Activated CD8-positive, alpha-beta memory T cell treated with anti-CD3 and anti-CD28 coated beads, Interleukin-2, amount 10 ng/mL, durations not matched to agents 7 days and 5 days (primary cell): ENCODE results near the gene EPHB6. TPM values are rescaled to one million over a fixed set of nuclear protein-coding genes. Genes with fewer than 3 reads are reported as not detected.

Experiments
- ATAC-seq: fragments of 150-1000 bp; cut with Tn5 transposase; one replicate; pipeline ENCODE4 v1.10.0; 2021; ENCODE audit warnings: moderate library complexity
- CTCF ChIA-PET: fragments of 350-600 bp; sonication (Branson Sonifier 250); formaldehyde crosslinking; loops from one replicate; lab custom pipeline; 2021; ENCODE audit warnings: antibody characterized with exemption; lab: Charles Lee
- DNase-seq: peaks from one replicate; pipeline ENCODE4 v3.0.0-alpha.2; 2020
- H3K27ac Mint-ChIP-seq: one replicate; pipeline ENCODE4 v1.8.0; 2021; ENCODE audit warnings: mild to moderate bottlenecking, mixed read lengths
- H3K27me3 Mint-ChIP-seq: one replicate; pipeline ENCODE4 v1.8.0; 2021; ENCODE audit warnings: mixed read lengths
- H3K36me3 Mint-ChIP-seq: one replicate; pipeline ENCODE4 v1.8.0; 2021; ENCODE audit warnings: mild to moderate bottlenecking, mixed read lengths
- H3K4me1 Mint-ChIP-seq: one replicate; pipeline ENCODE4 v1.8.0; 2021; ENCODE audit warnings: mixed read lengths
- H3K4me3 Mint-ChIP-seq: one replicate; pipeline ENCODE4 v1.8.0; 2021; ENCODE audit warnings: mild to moderate bottlenecking, moderate library complexity, mixed read lengths
- H3K9me3 Mint-ChIP-seq: one replicate; pipeline ENCODE4 v1.8.0; 2022; ENCODE audit warnings: low read depth, mixed read lengths
- total RNA-seq, 2 experiments: library from RNA; stranded (reverse); gene quantifications; one replicate each; pipeline ENCODE4 v1.2.3, GENCODE V29; 2021

Gene EPHB6
- total RNA-seq, 2 experiments from 2014 or later: 5.1 to 7.5 TPM

DNA sequence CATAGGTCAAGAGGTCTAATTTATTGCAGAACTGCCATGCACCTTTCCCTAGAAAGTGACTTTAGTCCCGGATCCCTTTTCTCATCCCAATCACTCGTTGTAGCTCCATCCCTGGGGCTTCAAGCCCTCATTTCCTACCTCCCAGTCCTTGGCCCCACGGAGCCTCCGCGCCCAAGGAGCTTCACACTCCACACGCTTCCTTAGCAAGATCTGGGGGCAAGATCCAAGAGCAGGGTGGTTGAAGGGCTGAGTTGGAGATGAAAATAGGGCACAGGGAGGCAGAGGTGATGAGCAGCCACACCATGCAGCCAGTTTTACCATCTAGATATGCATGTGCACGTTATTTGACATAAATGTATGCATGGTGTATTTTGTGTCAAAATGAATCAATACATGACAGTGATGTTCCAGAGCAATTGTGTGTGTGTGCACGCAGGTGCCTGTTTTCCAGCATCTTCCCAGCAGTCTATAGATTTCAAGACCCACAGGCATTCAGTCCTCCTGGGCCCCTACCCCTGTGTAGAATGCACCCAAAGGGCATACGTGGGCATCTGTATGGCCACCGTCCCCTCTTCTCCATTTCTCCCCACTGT lies 36.7 kb downstream of the EPHB6 start:
- no peak overlapping the region for H3K27ac Mint-ChIP-seq
- CTCF ChIA-PET: no interaction called here

DNA sequence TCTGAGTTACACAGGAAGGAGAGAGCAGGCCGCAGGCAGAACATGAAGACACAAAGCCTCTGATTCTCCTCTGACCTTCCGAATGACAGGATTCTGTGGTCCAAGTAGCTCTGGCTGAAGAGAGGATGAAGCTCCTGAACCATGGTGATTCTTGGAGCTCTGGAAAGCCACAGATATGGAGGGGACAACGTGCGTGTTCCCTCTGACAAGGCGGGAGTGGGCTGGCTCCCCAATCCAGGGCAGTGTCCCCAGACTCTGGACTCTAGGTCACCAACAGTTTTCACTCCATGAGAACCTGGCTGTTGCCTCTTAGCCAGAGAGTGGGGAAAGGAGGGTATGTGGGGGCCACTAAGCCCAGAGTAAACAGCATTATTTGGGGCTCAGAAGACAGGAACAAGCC lies 38.1 kb downstream of the EPHB6 start:
- Mint-ChIP-seq H3K4me3 (no peak overlapping the region), H3K4me1 (no peaks in the 10 kb centered on the region), H3K27ac (no peak overlapping the region), H3K9me3 (peaks cover 4% of the 10 kb centered on the region), H3K36me3 (no peaks in the 10 kb centered on the region), H3K27me3 (no peaks in the 10 kb centered on the region)
- ATAC-seq (no peak), DNase-seq (peak; percentile 21)
- CTCF ChIA-PET: no interaction called here

More for the DNA sequence above, 36.7 kb downstream of the EPHB6 start:
- DNase-seq: peak; percentile 29
- Mint-ChIP-seq H3K9me3 (peaks cover 4% of the 10 kb centered on the region), H3K4me1 (no peaks in the 10 kb centered on the region), H3K36me3 (no peaks in the 10 kb centered on the region), H3K4me3 (no peak overlapping the region), H3K27me3 (no peaks in the 10 kb centered on the region)
- ATAC-seq: no peak

DNA sequence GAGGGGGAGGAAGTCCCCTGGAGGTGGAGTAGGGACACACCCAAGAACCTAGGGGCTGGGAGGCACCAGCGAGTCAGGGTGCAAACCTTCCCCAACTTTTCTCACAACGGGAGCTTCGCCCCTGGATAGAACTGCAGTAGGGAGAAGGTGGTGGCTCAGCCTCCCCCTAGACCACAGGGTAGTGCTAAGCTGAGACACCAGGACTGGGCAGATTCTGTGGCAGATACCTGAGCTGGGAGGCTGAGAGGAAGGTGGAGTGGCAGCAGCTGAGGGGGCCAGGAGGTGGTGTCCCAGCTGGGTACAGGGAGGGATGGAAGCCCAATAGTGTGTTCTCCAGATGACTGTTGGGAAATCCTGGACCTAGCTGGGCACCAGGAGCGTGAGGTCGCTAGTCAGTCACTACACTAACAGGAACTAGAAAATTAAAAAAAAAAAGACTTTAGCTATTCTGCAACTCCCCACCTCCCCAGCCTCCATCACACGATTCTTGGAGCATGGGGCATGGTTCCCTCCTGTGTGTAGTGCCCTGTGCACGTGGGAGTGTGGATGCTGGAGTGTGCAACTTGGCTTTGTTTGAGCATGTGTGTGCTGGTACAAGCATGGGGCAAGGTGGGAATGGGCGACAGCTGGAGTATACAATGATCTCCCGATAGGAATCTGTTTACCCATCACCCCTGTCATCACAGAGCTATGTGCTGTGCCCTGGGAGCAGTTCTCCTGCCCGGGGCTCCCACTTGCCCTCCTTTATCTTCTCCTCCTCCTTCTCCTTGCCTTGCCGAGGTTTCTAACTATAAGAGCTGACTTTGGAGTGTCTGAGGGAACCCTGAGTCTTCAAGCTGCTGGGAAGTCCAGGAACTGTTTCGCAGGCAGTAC lies 39.5 kb downstream of the EPHB6 start:
- Mint-ChIP-seq H3K9me3 (peaks cover 4% of the 10 kb centered on the region), H3K4me1 (no peaks in the 10 kb centered on the region), H3K4me3 (no peak overlapping the region), H3K36me3 (no peaks in the 10 kb centered on the region), H3K27ac (no peak overlapping the region), H3K27me3 (peaks cover 5% of the 10 kb centered on the region)
- DNase-seq (peak; percentile 38), ATAC-seq (no peak)
- CTCF ChIA-PET: interaction anchor here (1.0 kb wide), 1 partner anchor 14 kb away, joined by 3 read pairs; no protein-coding TSS in a partner anchor

DNA sequence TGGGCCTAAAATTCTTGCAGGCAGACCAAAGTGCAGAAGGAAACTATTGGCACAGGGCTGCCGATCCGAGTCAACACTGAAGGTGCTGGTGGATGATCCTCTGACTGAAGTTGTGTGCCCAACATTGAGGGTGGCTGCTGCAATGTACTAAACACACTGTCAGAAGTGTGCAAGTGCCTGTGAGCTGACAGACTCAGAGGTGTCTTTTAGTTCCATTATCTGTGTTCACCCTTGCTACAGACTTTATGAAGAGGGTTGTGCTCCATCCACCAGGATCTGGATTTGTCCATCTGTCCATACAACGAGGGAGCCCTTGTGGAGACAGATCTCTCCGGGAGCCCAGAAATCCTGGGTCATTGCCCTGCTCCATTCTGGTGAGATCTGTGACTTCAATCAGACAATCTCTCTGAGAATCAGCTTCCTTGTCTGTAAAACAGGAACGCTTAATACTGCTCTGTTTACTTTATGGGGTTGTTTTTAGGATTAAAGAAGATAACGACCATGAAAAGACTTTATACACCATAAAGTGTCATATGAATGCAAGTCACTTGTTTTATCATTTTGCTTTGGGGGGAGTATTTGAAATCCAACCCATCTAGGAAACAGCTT lies 40.2 kb downstream of the EPHB6 start:
- Mint-ChIP-seq H3K27ac (no peak overlapping the region), H3K4me3 (no peak overlapping the region)

DNA sequence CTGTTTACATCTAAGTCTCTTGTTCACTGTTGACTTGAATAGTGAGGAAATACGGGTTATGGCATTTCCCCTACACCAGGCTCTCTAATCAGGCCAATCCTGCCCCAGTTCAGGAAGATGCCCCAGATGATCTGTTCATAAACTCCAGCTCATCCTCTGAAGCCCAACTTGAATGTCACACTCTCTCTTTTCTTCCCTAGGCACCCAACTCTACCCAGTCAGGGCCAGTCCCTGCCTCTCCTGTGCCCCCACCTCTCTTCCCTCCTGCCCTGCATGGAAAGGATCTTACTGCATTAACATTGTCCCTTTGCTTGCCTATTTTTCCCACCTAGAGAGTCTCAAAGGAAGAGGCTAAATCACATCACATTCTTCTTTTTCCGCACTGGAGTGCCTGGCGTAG lies 41.3 kb downstream of the EPHB6 start:
- H3K27ac Mint-ChIP-seq: no peak overlapping the region
- no peak overlapping the region for H3K4me3 Mint-ChIP-seq
- DNase-seq (no peak), ATAC-seq (no peak)
- no peaks in the 10 kb centered on the region for H3K9me3 Mint-ChIP-seq
- peaks cover 5% of the 10 kb centered on the region for H3K27me3 Mint-ChIP-seq
- no peaks in the 10 kb centered on the region for H3K36me3 Mint-ChIP-seq
- no peaks in the 10 kb centered on the region for H3K4me1 Mint-ChIP-seq
- CTCF ChIA-PET: interaction anchor here (1.3 kb wide), 1 partner anchor 15 kb away, joined by 3 read pairs; no protein-coding TSS in a partner anchor

More for the DNA sequence above, 40.2 kb downstream of the EPHB6 start:
- Mint-ChIP-seq H3K27me3 (peaks cover 5% of the 10 kb centered on the region), H3K36me3 (no peaks in the 10 kb centered on the region), H3K4me1 (no peaks in the 10 kb centered on the region), H3K9me3 (peaks cover 4% of the 10 kb centered on the region)
- no peak for ATAC-seq
- no peak for DNase-seq
- CTCF ChIA-PET: interaction anchor here (1.0 kb wide), 1 partner anchor 14 kb away, joined by 3 read pairs; no protein-coding TSS in a partner anchor

DNA sequence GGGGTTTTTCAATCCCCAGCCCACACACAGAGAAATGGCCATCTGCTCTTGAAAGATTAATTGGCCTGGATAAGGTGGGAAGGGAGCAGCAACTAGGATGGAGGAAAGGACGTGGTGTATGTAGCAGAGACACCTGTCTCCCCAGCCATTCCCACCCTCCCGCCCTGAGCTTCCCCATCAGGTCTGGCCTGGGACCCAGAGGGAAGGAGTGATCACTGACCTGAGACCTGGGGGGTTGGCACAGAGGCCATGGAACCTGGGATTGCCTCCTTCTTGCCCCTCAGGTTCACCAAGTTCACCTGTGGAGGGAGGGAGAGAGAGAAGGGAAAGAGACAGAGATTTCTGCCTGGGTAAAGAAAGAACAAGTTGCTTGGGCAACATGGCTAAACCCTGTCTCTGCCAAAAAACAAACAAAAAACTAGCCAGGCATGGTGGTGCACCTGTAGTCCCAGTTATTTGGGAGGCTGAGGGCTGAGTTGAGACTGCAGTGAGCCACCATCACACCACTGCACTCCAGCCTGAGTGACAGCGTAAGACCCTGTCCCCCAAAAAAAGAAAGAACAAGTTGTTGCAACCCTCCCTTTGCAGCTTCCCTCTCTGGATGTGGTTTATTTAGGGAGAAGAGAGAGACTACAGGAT lies 42.0 kb downstream of the EPHB6 start:
- H3K9me3 Mint-ChIP-seq: no peaks in the 10 kb centered on the region
- ATAC-seq: no peak
- no peak overlapping the region for H3K27ac Mint-ChIP-seq
- H3K36me3 Mint-ChIP-seq: no peaks in the 10 kb centered on the region
- peak; percentile 19 for DNase-seq
- peaks cover 5% of the 10 kb centered on the region for H3K27me3 Mint-ChIP-seq
- no peak overlapping the region for H3K4me3 Mint-ChIP-seq
- CTCF ChIA-PET: interaction anchor here (1.3 kb wide), 1 partner anchor 16 kb away, joined by 3 read pairs; no protein-coding TSS in a partner anchor
- H3K4me1 Mint-ChIP-seq: no peaks in the 10 kb centered on the region

DNA sequence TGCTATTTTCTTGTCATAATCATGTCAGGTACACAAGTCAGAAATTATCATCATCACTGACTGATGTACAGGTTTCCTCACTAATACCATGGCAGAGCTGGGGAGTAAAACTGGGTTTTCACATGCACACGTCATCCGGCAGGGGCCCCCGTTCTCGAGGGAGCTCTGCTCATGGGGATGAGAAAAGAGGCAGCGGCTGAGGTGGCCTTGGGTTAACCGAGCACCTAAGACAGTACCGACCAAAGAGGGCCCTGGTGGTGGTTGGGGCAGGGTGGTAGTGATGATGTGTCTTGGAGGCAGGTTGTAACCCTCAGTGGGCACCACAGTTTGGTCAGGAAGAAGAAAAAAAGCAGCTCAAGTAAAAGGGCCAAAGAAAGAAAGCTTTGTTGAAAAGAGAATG lies 42.8 kb downstream of the EPHB6 start:
- Mint-ChIP-seq H3K27ac (no peak overlapping the region), H3K36me3 (no peaks in the 10 kb centered on the region), H3K4me1 (no peaks in the 10 kb centered on the region), H3K9me3 (no peaks in the 10 kb centered on the region), H3K27me3 (peaks cover 8% of the 10 kb centered on the region), H3K4me3 (no peak overlapping the region)
- peak; percentile 34 for DNase-seq
- CTCF ChIA-PET: no interaction called here
- ATAC-seq: no peak

DNA sequence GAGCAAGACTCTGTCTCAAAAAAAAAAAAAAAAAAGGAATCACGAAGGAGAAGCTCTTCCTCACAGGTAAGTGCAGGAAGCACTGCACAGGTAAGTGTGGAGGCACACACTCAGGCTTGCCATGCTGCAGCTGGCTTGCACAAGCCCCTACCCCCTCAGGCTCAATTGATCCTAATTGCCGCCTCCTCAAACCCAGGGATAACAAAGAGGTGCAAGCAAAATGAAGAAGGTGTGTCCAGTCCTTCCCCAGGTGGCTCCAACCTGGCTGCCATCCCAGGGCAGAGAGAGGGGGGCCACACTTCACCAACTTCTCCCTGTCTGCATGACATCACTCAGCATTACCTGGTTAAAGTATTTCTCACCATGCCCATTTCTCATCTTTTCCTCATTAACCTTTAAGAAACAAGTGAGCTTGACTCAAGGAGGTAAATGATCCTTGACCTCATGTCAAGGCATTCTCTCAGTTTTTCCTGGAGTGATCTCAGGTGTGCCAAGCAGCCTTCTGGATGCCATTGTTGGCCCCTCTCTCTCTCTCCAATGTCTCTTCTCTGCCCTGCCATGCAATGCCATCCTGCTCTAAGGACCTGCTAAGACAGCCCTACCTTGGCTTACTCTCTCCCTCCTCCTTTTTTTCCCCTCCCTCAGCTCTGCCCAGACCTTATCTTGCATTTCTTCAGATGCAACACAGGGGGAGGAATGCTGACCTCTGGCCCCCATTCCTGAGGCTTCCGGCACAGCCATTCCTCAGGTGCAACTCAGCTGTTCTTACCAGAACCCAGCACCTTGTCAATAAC lies 43.7 kb downstream of the EPHB6 start:
- H3K4me1 Mint-ChIP-seq: no peaks in the 10 kb centered on the region
- no peak for ATAC-seq
- H3K9me3 Mint-ChIP-seq: no peaks in the 10 kb centered on the region
- no peak overlapping the region for H3K4me3 Mint-ChIP-seq
- DNase-seq: peak; percentile 18
- CTCF ChIA-PET: no interaction called here
- H3K27ac Mint-ChIP-seq: no peak overlapping the region
- peaks cover 10% of the 10 kb centered on the region for H3K27me3 Mint-ChIP-seq
- no peaks in the 10 kb centered on the region for H3K36me3 Mint-ChIP-seq

DNA sequence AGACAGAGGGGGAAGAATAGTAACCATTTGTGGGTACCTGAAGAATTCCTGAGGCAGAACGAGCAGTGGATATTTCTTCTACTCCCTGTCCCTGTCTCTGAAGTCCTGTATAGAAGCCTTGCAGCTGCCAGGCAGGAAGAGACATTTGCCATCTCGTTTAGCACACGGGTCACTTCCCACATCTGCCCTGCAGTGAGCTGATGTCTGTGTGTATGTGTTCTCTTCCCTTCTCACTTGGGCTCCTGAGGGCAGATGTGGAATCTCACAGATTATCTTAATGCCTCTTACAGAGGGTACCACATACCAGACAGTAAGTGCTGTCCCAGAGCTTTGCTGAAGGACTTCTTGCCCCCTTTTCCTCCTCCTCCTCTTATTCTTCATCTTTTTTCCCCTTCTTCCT lies 44.8 kb downstream of the EPHB6 start:
- H3K4me3 Mint-ChIP-seq: no peak overlapping the region
- peaks cover 10% of the 10 kb centered on the region for H3K27me3 Mint-ChIP-seq
- H3K36me3 Mint-ChIP-seq: no peaks in the 10 kb centered on the region
- no peak overlapping the region for H3K27ac Mint-ChIP-seq
- no peaks in the 10 kb centered on the region for H3K4me1 Mint-ChIP-seq
- CTCF ChIA-PET: interaction anchor here (1.3 kb wide), 1 partner anchor 315 kb away, joined by 5 read pairs; no protein-coding TSS in a partner anchor
- no peaks in the 10 kb centered on the region for H3K9me3 Mint-ChIP-seq
- no peak for ATAC-seq
- no peak for DNase-seq

DNA sequence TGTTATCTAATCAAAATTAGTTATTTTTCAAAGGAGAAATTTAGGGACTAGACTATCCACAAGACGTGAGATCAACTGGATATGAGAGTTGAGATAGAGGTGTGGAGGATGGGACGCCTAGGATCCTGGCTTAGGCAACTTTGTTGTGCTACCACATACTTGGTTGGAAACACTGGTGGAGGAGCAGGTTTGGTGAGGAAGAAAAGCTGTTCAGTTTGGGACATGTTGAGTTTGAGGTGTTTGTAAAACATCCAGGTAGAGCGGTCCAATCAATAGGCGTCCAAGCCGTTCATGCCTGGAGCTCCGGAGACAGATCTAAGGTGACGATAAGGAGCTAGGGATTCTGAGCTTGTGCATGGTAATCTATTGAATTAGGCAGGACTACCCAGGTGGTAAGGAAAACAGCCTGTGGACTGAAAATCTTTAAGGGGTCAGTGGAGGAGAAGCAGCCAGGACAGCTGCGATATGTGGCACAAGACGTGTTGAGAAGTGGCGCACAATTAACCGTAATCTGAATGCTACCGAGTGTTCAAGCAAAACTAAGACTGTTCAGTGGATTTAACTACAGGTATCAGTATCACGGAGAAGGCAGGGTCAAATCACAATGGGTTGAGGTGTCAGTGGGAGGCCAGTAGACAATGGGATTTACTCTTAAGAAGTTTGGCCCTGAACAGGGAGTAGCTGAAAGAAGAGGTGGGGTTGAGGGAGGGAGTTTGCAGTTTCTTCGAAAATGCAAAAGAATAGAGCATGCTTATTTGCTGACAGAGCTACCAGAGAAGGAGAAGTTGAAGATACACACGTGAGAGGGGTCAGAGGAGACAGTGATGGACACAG lies 46.8 kb downstream of the EPHB6 start:
- H3K4me3 Mint-ChIP-seq: no peak overlapping the region
- CTCF ChIA-PET: interaction anchor here (0.7 to 1.3 kb wide), 3 partner anchors 14 to 1632 kb away, joined by 3 read pairs; no protein-coding TSS in a partner anchor
- no peaks in the 10 kb centered on the region for H3K9me3 Mint-ChIP-seq
- H3K27me3 Mint-ChIP-seq: peaks cover 12% of the 10 kb centered on the region
- no peak overlapping the region for H3K27ac Mint-ChIP-seq
- H3K4me1 Mint-ChIP-seq: no peaks in the 10 kb centered on the region
- ATAC-seq (no peak), DNase-seq (no peak)
- no peaks in the 10 kb centered on the region for H3K36me3 Mint-ChIP-seq

DNA sequence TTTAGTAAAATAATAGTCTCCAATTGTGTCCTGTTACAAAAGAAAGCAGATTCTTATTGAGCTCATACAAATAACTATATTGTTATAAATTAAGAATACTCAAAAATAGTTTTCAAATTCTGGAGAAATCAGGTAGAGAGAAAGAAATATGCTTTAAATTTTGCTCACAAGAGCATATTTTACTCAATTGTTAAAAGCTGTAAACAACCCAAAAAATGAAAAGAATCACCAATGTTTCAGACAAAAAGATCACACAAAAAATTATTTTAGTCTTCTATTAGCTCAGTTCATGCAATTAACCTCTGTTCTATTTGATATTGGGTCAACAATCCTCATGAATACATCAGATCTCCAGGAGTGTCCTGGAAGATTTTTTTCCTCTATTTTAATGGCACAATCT lies 49.3 kb downstream of the EPHB6 start:
- CTCF ChIA-PET: no interaction called here

DNA sequence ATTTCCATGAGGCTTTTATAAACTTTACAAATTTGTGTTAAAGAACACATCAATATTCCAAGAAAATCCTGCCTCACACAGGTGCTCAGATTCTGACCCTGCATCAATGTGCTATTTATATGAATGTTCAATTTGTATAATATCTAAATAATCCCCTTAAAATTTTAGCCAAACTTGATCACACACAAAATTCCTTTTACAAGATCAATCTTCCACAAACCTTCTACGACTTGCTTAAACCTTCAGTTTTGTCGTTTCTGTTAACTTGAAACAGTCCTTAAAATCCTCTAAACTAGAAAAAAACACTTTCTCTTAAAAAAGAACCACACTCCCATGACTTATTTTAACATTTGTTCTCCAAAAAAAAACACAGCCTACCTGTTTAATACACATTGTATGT lies 50.9 kb downstream of the EPHB6 start:
- ATAC-seq (no peak), DNase-seq (no peak)
- H3K4me3 Mint-ChIP-seq: no peak overlapping the region
- no peaks in the 10 kb centered on the region for H3K36me3 Mint-ChIP-seq
- no peak overlapping the region for H3K27ac Mint-ChIP-seq
- H3K4me1 Mint-ChIP-seq: no peaks in the 10 kb centered on the region
- H3K27me3 Mint-ChIP-seq: peaks cover 10% of the 10 kb centered on the region
- CTCF ChIA-PET: no interaction called here
- H3K9me3 Mint-ChIP-seq: no peaks in the 10 kb centered on the region

More for the DNA sequence above, 49.3 kb downstream of the EPHB6 start:
- ATAC-seq: no peak
- Mint-ChIP-seq H3K4me1 (no peaks in the 10 kb centered on the region), H3K27ac (no peak overlapping the region), H3K4me3 (no peak overlapping the region), H3K9me3 (no peaks in the 10 kb centered on the region), H3K36me3 (no peaks in the 10 kb centered on the region), H3K27me3 (peaks cover 10% of the 10 kb centered on the region)
- DNase-seq: no peak
